ENCODE results near the gene RNASE7.

The RNASE7 gene

GRCh38 chr14:21043387-21043973, 1.3 kb downstream of the RNASE7 start:
- DNase-seq (ENCODE audit: low read depth in 3 of 3), result no peak

GRCh38 chr14:21043974-21044618, 1.9 kb downstream of the RNASE7 start:
- DNase-seq (ENCODE audit: low read depth in 3 of 3), result no peak

- no peak for DNase-seq (ENCODE audit: low read depth in 3 of 3)
These were observed 5.2 kb downstream of the RNASE7 start for GRCh38 chr14:21047378-21047781.

DNA sequence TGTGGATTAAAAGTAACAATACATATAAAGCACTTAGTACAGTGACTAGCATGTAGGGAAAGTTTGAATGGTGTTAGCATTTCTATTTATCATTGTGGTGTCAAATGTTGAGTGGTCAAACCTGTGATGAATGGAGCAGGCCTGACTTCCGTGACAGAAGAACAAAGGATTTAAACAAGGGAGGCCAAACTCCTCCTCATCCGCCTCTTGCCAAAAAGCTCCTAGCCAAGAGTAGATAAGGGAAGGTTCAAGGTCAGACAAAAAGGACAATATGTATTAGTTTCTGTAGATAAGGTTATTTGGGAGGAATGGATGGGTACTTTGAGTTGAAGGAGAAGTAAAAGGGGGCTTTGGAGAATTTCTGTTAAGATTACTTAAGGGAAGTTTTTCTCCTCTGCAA, 6.5 kb downstream of the RNASE7 start:
- DNase-seq (ENCODE audit: low read depth in 3 of 3), result no peak

- DNase-seq (ENCODE audit: low read depth in 3 of 3), result no peak
These were observed 7.1 kb downstream of the RNASE7 start for GRCh38 chr14:21049271-21049673.

GRCh38 chr14:21050597-21050996, 8.4 kb downstream of the RNASE7 start:
- no peak for DNase-seq (ENCODE audit: low read depth in 3 of 3)

DNA sequence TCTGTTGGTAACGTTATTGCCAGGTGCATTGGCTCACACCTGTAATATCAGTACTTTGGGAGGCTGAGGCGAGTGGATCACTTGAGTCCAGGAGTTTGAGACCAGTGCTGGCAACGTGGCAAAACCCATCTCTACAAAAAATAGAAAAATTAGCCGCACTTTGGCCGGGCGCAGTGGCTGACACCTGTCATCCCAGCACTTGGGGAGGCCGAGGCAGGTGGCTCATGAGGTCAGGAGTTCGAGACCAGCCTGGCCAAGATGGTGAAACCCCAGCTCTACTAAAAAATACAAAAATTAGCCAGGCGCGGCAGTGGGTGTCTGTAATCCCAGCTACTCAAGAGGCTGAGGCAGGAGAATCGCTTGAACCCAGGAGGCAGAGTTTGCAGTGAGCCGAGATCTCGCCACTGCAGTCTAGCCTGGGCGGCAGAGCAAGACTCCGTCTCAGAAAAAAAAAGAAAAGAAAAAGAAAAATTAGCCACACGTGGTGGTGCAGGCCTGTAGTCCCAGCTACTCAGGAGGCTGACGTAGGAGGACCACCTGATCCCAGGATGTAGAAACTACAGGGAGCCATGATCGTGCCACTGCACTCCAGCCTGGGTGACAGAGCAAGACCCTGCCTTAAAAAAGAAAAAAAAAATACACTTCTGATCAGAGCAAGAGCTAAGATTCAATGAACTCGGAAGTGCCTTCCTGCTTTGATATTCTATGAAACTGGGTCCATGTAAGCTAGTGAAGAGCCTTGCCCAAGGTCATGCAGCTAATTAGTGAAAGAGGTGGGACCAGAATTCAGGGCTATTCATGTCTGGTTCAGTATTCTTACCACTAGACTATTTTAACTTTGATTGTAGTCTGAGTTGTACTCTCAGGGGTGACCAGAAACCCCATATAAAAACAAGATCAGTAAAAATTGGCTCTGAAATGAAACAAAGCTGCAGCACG, 11.3 kb downstream of the RNASE7 start:
- no peak for DNase-seq (ENCODE audit: low read depth in 3 of 3)

DNA sequence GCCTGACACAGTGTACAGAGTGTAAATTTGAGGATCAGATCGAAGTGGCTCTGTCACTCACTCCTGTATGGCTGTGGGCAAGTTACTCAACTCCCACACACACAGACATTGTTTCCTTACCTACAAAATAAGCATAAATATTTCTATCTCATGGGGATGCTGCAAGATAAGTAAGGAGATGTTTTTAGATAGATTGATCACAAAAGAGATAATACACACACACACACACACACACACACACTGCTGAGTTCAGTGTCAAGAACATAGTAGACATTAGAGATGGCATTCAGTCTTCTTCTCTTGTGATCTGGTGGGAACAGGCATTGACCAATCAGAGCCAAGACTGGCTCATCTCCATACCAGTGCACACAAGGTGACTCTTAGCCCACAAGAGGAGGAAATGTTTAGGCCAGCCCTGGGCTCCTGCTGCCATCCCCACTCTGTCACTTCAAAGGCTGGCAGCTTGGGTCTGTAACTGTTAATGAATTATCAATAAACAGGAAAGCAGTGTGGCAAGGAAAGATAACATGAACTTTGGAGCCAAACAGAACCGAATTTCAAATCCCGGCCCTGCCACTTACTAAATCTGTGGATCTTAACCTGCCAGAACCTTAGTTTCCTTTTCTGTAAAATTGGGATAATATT, 12.1 kb downstream of the RNASE7 start:
- DNase-seq (ENCODE audit: low read depth in 3 of 3), result no peak

GRCh38 chr14:21054768-21055145, 12.6 kb downstream of the RNASE7 start:
- DNase-seq (ENCODE audit: low read depth in 3 of 3), result no peak

DNA sequence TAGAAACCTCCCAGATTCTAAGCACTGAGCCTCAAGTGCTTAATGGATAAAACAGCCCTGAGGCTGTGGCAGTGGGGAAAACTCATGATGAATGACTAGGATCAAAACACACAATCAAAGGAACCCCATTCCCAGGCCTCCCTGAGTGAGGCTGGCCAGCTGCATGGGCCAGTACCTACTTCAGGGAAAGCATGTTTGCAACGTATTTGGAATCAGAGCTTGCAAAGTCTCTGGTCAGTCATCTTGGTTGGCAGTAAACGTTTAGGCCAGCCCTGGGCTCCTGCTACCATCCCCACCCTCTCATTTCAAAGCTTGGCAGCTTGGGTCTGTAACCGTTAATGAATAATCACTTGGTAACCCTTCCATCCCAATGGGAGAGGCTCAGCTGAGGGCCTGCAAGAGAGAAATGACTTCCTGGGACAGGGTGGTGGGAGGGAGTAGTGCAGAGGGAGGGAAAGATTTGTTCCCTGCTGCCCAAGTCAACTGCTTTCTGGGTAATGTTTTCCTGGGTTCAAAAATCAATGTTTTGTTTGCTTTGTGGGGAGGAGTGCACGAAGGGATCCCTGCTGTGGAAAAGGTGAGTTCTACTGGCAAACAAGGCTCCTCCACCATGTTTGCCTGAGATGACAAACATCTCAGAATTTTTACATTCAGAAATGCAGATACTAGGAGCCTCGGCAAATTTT, 13.4 kb downstream of the RNASE7 start:
- no peak for DNase-seq (ENCODE audit: low read depth in 3 of 3)

- no peak for DNase-seq (ENCODE audit: low read depth in 3 of 3)
These were observed 14.5 kb downstream of the RNASE7 start for GRCh38 chr14:21056520-21057163.

GRCh38 chr14:21057803-21058675, 15.9 kb downstream of the RNASE7 start, which contains the start of gene RNASE8:
TSS of gene RNASE8 (plus strand) at chr14:21057822. CDS start at chr14:21057893, 71 bp downstream.
- no peak for DNase-seq (ENCODE audit: low read depth in 3 of 3)

DNA sequence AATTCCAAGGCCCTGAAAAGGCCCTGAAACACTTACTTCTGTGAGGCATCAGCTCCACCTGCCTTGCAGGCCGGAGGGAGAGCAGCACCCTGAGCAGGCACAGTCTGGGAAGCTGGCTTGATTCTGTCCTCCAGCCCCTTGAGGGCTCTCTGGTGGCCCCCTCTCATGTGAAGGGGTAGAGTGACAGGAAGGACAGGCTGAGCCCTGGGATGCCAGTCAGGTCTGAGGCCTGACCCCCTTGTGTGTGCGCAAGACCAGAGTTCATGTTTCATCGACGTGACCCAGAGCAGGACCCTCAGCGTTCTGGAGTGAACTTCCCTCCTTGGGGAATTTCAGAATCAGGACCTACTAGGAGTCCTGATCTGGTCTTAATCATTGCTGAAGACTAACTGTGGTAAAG, 16.7 kb downstream of the RNASE7 start:
- DNase-seq (ENCODE audit: low read depth in 3 of 3), result no peak

GRCh38 chr14:21059842-21060613, 17.9 kb downstream of the RNASE7 start:
- no peak for DNase-seq (ENCODE audit: low read depth in 3 of 3)

GRCh38 chr14:21060614-21061346, 18.6 kb downstream of the RNASE7 start:
- no peak for DNase-seq (ENCODE audit: low read depth in 3 of 3)

DNA sequence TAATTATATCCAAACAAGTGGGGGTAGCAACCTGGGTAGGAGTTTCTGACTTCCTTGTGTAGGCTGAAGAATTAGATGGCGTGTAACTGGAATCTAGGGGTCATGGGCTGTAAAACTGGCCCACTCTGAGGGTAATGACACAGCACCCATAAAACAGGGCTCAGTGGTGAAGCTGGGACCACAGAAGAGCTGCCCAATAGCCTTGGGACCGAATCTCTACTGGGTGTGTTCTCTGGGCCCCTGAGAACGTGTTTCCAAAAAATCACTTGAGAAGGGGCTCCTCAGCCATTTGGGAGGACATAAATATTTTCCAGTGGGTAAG, 19.1 kb downstream of the RNASE7 start:
- DNase-seq (ENCODE audit: low read depth in 3 of 3), result no peak

DNA sequence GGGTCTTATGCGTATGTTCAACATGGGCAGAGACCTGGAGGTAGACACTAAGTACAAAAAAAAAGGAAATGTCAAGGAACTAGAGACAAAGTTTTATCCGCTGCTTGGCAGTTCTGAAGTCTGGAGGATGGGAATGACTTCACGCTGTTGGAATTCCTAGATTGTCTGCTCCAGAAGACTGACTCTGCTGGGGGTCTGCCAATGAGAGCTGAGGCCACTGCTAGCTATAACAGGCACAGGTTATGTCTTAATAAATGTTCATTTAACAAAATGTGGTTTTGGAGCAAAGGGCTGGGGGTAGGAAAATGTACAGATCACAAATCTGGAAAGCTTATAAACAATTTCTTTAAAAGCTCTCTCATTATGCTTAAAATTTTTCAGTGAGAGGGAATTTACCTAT, 21.3 kb downstream of the RNASE7 start:
- DNase-seq (ENCODE audit: low read depth in 3 of 3), result no peak

- no peak for DNase-seq (ENCODE audit: low read depth in 3 of 3)
These were observed 24.8 kb downstream of the RNASE7 start for GRCh38 chr14:21066882-21067502.
